Mucosa of rectum (tissue), 2 donors: ENCODE results near the gene UGT1A10.
"Not testable (repeated sequence)": the region's sequence is repeated elsewhere in the genome, so short reads cannot be mapped to it uniquely, and the experiment has no call there.

Experiments
- H3K27ac ChIP-seq, 2 donors: one replicate each; pipeline ENCODE4 v1.7.0; 2013; ENCODE audit warnings: inconsistent platforms in 2 of 2, low read depth in 2 of 2, low read length in 2 of 2
- H3K27me3 ChIP-seq, 2 donors: one replicate each; pipeline ENCODE4 v1.7.0; 2013; ENCODE audit warnings: low read length in 2 of 2; ENCODE audit not compliant: control insufficient read depth in 2 of 2, insufficient read depth in 2 of 2
- H3K36me3 ChIP-seq, 2 donors: one replicate each; pipeline ENCODE4 v1.7.0; 2013; ENCODE audit warnings: low read length in 2 of 2; ENCODE audit not compliant: control insufficient read depth in 2 of 2, insufficient read depth in 2 of 2
- H3K4me1 ChIP-seq, 2 donors: one replicate each; pipeline ENCODE4 v1.7.0; 2013; ENCODE audit warnings: low read length in 2 of 2, mild to moderate bottlenecking in 1 of 2; ENCODE audit not compliant: control insufficient read depth in 2 of 2, insufficient read depth in 2 of 2
- H3K4me3 ChIP-seq, 2 donors: one replicate each; pipeline ENCODE4 v1.7.0; 2013; ENCODE audit warnings: low read length in 2 of 2
- H3K9ac ChIP-seq, 2 donors: one replicate each; pipeline ENCODE4 v1.7.0; 2013; ENCODE audit warnings: low read length in 2 of 2, low read depth in 1 of 2, mild to moderate bottlenecking in 1 of 2
- H3K9me3 ChIP-seq, 2 donors: one replicate each; pipeline ENCODE4 v1.7.0; 2013; ENCODE audit warnings: low read length in 2 of 2; ENCODE audit not compliant: control insufficient read depth in 2 of 2
- donor health status: healthy.
- donor health status: Normal muscosa, but diverticular disease.

UGT1A10 gene

GRCh38 chr2:233636306-233636705 lies at the start of gene UGT1A10:
Gene UGT1A10, plus strand, starts transcription at chr2:233636448. Its CDS starts 75 bp downstream, at chr2:233636523.
- H3K36me3 ChIP-seq, H3K4me1 ChIP-seq, H3K9me3 ChIP-seq, H3K27me3 ChIP-seq: not testable (repeated sequence)
- Histone ChIP-seq H3K4me3 (peak within 1 kb of the TSS; percentile 58 to 76), H3K9ac (peak within 1 kb of the TSS; percentile 56), H3K27ac (peak within 1 kb of the TSS; percentile 67 to 71)

GRCh38 chr2:233588400-233588799 lies 47.8 kb upstream of the UGT1A10 start:
- Histone ChIP-seq H3K36me3 (no peaks in the 10 kb centered on the region), H3K9ac (no peak overlapping the region), H3K27me3 (no peaks in the 10 kb centered on the region), H3K4me3 (no peak overlapping the region), H3K9me3 (no peaks in the 10 kb centered on the region), H3K4me1 (no peaks in the 10 kb centered on the region), H3K27ac (no peak overlapping the region)

GRCh38 chr2:233592706-233593105 lies 43.5 kb upstream of the UGT1A10 start:
- H3K27ac ChIP-seq, H3K4me1 ChIP-seq, H3K27me3 ChIP-seq, H3K4me3 ChIP-seq, H3K9ac ChIP-seq, H3K36me3 ChIP-seq, H3K9me3 ChIP-seq: not testable (repeated sequence)

- no peak overlapping the region for H3K9ac ChIP-seq
- no peak overlapping the region for H3K27ac ChIP-seq
- H3K4me3 ChIP-seq: no peak overlapping the region
Measured at GRCh38 chr2:233593201-233593600, 43.0 kb upstream of the UGT1A10 start.

GRCh38 chr2:233597522-233597921 lies 38.7 kb upstream of the UGT1A10 start:
- Histone ChIP-seq H3K9me3 (no peaks in the 10 kb centered on the region), H3K4me3 (no peak overlapping the region), H3K4me1 (peaks cover 0 to 3% of the 10 kb centered on the region in 2 donors), H3K27ac (no peak overlapping the region), H3K27me3 (peaks cover 0 to 3% of the 10 kb centered on the region in 2 donors), H3K9ac (no peak overlapping the region), H3K36me3 (no peaks in the 10 kb centered on the region)

More at GRCh38 chr2:233593201-233593600, 43.0 kb upstream of the UGT1A10 start:
- Histone ChIP-seq H3K36me3 (no peaks in the 10 kb centered on the region), H3K4me1 (peaks cover 0 to 1% of the 10 kb centered on the region in 2 donors), H3K9me3 (no peaks in the 10 kb centered on the region), H3K27me3 (no peaks in the 10 kb centered on the region)

GRCh38 chr2:233598952-233599351 lies 37.3 kb upstream of the UGT1A10 start:
- H3K4me1 ChIP-seq: peaks cover 0 to 3% of the 10 kb centered on the region in 2 donors
- no peaks in the 10 kb centered on the region for H3K9me3 ChIP-seq
- no peak overlapping the region for H3K9ac ChIP-seq
- no peaks in the 10 kb centered on the region for H3K36me3 ChIP-seq
- H3K4me3 ChIP-seq: no peak overlapping the region
- peaks cover 0 to 3% of the 10 kb centered on the region in 2 donors for H3K27me3 ChIP-seq
- H3K27ac ChIP-seq: no peak overlapping the region

- H3K27me3 ChIP-seq: peaks cover 0 to 3% of the 10 kb centered on the region in 2 donors
- H3K9me3 ChIP-seq: no peaks in the 10 kb centered on the region
- H3K36me3 ChIP-seq: no peaks in the 10 kb centered on the region
- no peak overlapping the region for H3K27ac ChIP-seq
- H3K4me3 ChIP-seq: no peak overlapping the region
- H3K9ac ChIP-seq: no peak overlapping the region
- peaks cover 0 to 3% of the 10 kb centered on the region in 2 donors for H3K4me1 ChIP-seq
Measured at GRCh38 chr2:233600386-233600785, 35.9 kb upstream of the UGT1A10 start.

GRCh38 chr2:233602076-233602475 lies 34.2 kb upstream of the UGT1A10 start:
- Histone ChIP-seq H3K27ac (no peak overlapping the region), H3K9ac (no peak overlapping the region), H3K36me3 (no peaks in the 10 kb centered on the region), H3K4me1 (peaks cover 0 to 3% of the 10 kb centered on the region in 2 donors), H3K4me3 (no peak overlapping the region), H3K27me3 (peaks cover 0 to 3% of the 10 kb centered on the region in 2 donors), H3K9me3 (no peaks in the 10 kb centered on the region)

GRCh38 chr2:233603520-233603919 lies 32.7 kb upstream of the UGT1A10 start:
- Histone ChIP-seq H3K27ac (no peak overlapping the region), H3K36me3 (no peaks in the 10 kb centered on the region), H3K4me1 (no peaks in the 10 kb centered on the region), H3K9ac (no peak overlapping the region), H3K27me3 (peaks cover 0 to 3% of the 10 kb centered on the region in 2 donors), H3K4me3 (no peak overlapping the region), H3K9me3 (no peaks in the 10 kb centered on the region)

GRCh38 chr2:233604826-233605225 lies 31.4 kb upstream of the UGT1A10 start:
- H3K4me1 ChIP-seq: no peaks in the 10 kb centered on the region
- no peak overlapping the region for H3K9ac ChIP-seq
- peaks cover 0 to 3% of the 10 kb centered on the region in 2 donors for H3K27me3 ChIP-seq
- no peak overlapping the region for H3K4me3 ChIP-seq
- H3K36me3 ChIP-seq: no peaks in the 10 kb centered on the region
- H3K27ac ChIP-seq: no peak overlapping the region
- H3K9me3 ChIP-seq: no peaks in the 10 kb centered on the region

GRCh38 chr2:233605680-233606079 lies 30.6 kb upstream of the UGT1A10 start:
- Histone ChIP-seq H3K4me3 (no peak overlapping the region), H3K9ac (no peak overlapping the region), H3K36me3 (no peaks in the 10 kb centered on the region), H3K9me3 (no peaks in the 10 kb centered on the region), H3K27me3 (peaks cover 0 to 3% of the 10 kb centered on the region in 2 donors), H3K27ac (no peak overlapping the region), H3K4me1 (no peaks in the 10 kb centered on the region)
